GM12872 (cell line): ENCODE data around the gene TAF11L13.
"Not testable (repeated sequence)": the region's sequence is repeated elsewhere in the genome, so short reads cannot be mapped to it uniquely, and the experiment has no call there.

Source experiments
- TF ChIP-seq, protein P1 (sequence below): IDR thresholded peaks from 3 replicates; pipeline ENCODE4 v1.5.1; 2011; ENCODE audit warnings: low read depth, mild to moderate bottlenecking, low read length, moderate library complexity; ENCODE audit not compliant: insufficient read depth

Gene TAF11L13

DNA sequence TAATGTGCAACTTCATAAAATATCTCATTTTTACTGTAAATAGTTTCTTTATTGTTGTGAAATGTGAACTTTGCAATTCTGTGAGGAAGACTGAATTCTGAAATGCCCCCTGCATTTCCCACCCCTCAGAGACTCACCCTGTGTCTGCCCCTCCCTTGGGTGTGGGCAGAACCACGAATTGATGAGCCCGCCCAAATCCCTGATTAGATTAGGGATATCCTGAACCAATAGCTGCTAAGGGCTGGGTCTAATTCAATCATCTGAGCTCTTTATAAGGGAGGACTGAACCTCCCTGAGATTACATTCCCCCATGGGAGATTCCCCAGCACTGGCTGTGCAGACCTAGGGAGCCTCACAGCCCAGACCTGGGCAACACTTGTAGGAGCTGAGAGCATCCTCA, 21.8 kb upstream of the TAF11L13 start, which contains the start of gene TAF11L12:
Gene TAF11L12, plus strand, starts transcription at position 301 of the 400 bp plus-strand sequence.
- TF ChIP-seq, protein P1, sequence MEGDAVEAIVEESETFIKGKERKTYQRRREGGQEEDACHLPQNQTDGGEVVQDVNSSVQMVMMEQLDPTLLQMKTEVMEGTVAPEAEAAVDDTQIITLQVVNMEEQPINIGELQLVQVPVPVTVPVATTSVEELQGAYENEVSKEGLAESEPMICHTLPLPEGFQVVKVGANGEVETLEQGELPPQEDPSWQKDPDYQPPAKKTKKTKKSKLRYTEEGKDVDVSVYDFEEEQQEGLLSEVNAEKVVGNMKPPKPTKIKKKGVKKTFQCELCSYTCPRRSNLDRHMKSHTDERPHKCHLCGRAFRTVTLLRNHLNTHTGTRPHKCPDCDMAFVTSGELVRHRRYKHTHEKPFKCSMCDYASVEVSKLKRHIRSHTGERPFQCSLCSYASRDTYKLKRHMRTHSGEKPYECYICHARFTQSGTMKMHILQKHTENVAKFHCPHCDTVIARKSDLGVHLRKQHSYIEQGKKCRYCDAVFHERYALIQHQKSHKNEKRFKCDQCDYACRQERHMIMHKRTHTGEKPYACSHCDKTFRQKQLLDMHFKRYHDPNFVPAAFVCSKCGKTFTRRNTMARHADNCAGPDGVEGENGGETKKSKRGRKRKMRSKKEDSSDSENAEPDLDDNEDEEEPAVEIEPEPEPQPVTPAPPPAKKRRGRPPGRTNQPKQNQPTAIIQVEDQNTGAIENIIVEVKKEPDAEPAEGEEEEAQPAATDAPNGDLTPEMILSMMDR, result not testable (repeated sequence)

DNA sequence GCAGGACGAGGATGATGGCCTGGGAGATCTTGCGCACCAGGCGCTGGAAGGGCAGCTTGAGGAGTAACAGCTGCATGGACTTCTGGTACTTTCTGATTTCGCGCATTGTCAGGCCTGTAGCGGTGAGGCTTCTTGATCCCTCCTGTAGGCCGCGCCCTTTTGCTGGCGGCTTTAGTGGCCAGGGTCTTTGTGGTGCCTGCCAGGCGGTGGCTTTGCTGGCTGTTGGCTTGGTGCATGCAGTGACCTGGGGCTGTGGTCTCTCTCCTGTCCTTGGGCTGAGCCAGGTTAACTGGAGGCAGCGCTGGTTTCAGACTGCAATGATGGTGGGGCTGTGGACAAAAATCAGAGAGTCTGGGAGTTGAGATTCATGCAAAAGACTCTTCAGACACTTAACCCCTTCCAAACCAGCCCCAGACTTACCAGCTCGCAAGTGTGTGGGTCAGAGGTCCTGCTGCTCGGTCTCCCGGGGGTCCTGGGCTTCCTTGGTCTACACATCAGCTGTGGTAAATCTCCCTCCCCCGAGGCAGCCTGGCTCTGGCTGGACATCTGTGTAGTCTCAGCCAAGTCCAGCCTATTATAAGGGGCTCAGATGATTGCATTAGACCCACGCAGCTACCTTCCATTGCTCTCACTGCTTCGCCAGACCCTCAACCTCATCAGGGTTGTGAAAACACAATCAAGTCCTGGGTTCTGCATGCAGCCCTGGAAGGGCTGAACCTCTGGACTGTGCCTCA, 16.8 kb upstream of the TAF11L13 start:
- TF ChIP-seq, protein P1, result no peak

DNA sequence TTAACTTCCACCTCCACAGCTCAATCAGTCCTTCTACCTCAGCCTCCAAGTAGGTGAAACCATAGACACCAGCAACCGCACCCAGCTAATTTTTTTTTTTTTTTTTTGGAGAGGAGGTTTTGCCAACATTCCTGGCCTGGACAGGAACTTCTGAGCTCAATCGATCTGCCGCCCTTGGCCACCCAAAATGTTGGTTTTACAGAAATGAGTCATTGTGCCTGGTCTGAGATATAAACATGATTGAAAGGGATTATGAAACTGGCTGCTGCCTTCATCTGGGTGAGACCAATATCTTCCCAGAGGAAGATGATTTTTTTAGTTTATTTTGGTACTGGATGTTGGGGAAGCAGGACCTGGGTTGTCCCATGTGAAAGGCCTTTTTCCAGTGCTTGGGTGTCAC, 12.5 kb upstream of the TAF11L13 start:
- TF ChIP-seq, protein P1, result no peak

DNA sequence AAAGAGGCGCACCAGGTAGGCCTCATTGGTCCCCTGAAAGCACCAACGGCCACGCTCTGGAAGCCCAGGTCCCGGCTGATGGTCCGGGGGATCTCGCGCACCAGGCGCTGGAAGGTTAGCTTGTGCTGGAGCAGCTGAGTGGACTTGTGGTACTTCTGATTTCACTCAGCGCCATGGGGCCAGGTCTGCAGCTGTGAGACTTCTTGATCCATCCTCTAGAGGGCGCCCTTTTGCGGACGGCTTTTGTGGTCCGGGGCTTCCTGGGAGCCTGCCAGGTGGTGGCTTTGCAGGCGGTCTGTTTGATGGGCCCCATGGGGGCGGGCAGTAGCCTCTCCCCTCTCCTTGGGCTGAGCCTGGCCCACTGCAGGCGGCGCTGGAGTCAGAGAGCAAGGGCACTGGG, 11.3 kb upstream of the TAF11L13 start:
- TF ChIP-seq, protein P1, result 0 out of 3 replicates have a peak, but pooled peaks have one; percentile 25

DNA sequence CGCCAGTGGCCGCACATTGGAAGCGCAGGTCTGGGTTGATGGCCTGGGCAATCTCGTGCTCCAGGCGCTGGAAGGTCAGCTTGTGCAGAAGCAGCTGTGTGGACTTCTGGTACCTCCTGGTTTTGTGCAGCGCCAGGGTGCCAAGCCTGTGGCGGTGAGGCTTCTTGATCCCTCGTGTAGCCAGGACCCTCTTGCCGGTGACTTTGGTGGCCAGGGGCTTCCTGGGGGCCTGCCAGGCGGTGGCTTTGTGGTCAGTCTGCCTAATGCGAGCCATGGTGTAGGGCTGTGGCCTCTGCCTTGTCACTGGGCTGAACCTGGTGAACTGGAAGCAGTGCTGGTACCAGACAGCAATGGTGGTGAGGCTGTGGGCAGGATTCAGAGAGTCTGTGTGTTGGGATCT, 6.2 kb upstream of the TAF11L13 start:
- TF ChIP-seq, protein P1, result no peak

DNA sequence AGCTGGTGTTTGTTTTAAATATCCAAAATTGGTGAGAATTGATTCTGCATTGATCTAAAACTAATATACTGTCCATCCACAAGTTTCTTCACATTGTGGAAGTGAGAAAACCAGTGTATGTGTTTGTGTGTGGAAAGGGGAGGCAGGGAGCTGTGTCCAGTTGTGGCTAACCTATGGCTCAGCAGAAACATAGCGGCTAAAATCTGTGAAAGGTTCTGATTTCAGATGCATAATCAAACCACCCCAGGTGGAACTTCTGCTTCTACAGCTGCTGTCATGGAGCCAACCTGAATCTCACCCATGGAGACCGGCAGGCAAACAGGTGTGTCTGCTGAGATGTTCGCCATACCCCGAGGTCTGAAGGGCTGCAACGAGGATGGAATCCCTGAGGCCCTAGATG, 2.3 kb downstream of the TAF11L13 start, which contains the start of gene TAF11L14:
Gene TAF11L14, plus strand, starts transcription at position 301 of the 400 bp plus-strand sequence.
- TF ChIP-seq, protein P1, result no peak

DNA sequence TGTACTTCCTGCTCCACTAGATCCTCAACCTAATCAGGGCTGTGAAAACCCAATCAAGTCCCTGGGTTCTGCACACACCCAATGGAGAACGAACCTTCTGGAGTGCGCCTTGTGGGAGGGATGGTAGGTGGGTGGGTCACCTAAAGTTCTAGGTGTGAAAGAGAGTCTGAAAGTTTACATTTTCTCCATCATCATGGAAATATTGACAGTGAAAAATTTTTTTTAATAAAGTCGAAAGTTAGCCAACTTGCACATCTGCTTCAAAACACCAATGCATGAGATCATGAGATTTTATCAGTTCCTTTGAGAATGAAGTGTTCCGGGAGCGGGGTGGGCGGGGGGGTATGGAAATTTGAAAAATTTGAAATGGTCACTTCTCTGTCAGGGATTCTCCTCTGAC, 24.0 kb downstream of the TAF11L13 start:
- TF ChIP-seq, protein P1, result no peak
